Measurements from ENCODE around the gene PLEKHO2. TPM values are rescaled to one million over a fixed set of nuclear protein-coding genes. Genes with fewer than 3 reads are reported as not detected.
A peak's percentile ranks its signal among the peaks of the same experiment; 100 is the strongest.

Gene PLEKHO2
- total and polyA plus RNA-seq, 10 of the 15 experiments (the other 5 are each of a cell fraction or from before 2014, with no cell fraction given), result 1.4 to 25.6 (median 20.5) TPM

DNA sequence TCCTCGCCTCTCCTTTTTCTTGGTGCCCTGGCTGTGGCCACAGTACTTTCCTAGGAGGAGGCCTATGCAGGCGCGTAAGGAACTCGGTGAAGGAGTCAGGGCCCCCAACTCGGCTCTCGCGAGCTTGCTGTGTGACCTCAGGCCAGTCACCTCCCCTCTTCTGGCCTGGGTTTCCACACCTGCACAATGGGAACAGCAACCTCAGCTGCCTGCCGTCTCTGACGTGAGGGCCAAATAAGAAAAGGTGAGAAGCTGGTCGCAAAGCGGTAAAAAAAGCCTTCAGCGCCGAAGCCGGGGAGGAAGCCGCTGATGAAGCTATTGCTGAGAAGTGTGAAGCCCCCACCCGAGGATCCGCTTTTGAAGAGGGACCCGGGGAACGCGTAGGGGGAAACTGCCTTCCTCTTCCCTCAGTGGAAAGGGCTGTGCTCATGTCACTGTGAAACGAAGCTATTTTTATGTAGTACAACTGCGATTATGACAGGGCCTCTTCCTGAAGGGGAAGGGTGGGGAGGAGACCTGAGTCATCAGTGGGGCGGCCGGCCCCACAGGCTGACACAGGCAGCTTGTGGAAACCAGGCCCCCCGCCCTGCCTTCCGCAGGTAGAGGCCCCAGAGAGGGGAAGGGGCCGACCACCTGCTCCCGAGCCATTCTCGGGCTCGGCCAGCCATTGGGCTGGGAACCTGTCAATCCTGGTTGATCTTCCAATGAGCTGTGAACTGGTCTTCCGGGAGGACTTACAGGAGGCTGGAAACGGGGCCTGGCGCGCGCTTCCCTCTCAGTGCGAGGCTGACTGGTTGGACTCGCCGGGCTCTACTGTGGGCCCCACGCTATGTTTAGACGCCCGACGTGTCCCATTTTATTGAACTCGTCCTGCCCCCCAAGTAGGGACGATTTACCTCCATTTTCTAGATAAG is 52.0 kb downstream of the PLEKHO2 start (continued):
- TF ChIP-seq, protein P1, sequence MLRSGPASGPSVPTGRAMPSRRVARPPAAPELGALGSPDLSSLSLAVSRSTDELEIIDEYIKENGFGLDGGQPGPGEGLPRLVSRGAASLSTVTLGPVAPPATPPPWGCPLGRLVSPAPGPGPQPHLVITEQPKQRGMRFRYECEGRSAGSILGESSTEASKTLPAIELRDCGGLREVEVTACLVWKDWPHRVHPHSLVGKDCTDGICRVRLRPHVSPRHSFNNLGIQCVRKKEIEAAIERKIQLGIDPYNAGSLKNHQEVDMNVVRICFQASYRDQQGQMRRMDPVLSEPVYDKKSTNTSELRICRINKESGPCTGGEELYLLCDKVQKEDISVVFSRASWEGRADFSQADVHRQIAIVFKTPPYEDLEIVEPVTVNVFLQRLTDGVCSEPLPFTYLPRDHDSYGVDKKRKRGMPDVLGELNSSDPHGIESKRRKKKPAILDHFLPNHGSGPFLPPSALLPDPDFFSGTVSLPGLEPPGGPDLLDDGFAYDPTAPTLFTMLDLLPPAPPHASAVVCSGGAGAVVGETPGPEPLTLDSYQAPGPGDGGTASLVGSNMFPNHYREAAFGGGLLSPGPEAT (IDR thresholded peaks at IDR 0.05; ENCODE audit: low read depth), result peak; percentile 77; the same call in 1 of the 2 replicates
- TF ChIP-seq GATAD2B (conservative IDR thresholded peaks at IDR 0.05; ENCODE audit: low read depth), result peak; percentile 87
- TF ChIP-seq, protein P2, sequence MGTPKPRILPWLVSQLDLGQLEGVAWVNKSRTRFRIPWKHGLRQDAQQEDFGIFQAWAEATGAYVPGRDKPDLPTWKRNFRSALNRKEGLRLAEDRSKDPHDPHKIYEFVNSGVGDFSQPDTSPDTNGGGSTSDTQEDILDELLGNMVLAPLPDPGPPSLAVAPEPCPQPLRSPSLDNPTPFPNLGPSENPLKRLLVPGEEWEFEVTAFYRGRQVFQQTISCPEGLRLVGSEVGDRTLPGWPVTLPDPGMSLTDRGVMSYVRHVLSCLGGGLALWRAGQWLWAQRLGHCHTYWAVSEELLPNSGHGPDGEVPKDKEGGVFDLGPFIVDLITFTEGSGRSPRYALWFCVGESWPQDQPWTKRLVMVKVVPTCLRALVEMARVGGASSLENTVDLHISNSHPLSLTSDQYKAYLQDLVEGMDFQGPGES (IDR thresholded peaks at IDR 0.05), result peak; percentile 69
- TF ChIP-seq, protein P3, sequence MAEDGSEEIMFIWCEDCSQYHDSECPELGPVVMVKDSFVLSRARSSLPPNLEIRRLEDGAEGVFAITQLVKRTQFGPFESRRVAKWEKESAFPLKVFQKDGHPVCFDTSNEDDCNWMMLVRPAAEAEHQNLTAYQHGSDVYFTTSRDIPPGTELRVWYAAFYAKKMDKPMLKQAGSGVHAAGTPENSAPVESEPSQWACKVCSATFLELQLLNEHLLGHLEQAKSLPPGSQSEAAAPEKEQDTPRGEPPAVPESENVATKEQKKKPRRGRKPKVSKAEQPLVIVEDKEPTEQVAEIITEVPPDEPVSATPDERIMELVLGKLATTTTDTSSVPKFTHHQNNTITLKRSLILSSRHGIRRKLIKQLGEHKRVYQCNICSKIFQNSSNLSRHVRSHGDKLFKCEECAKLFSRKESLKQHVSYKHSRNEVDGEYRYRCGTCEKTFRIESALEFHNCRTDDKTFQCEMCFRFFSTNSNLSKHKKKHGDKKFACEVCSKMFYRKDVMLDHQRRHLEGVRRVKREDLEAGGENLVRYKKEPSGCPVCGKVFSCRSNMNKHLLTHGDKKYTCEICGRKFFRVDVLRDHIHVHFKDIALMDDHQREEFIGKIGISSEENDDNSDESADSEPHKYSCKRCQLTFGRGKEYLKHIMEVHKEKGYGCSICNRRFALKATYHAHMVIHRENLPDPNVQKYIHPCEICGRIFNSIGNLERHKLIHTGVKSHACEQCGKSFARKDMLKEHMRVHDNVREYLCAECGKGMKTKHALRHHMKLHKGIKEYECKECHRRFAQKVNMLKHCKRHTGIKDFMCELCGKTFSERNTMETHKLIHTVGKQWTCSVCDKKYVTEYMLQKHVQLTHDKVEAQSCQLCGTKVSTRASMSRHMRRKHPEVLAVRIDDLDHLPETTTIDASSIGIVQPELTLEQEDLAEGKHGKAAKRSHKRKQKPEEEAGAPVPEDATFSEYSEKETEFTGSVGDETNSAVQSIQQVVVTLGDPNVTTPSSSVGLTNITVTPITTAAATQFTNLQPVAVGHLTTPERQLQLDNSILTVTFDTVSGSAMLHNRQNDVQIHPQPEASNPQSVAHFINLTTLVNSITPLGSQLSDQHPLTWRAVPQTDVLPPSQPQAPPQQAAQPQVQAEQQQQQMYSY (CRISPR knock-in tag; IDR thresholded peaks at IDR 0.05), result no peak
- peak; percentile 91 for TF ChIP-seq ATF7 (IDR thresholded peaks at IDR 0.05; ENCODE audit: low read depth)
- TF ChIP-seq BHLHE40 (IDR thresholded peaks at IDR 0.05; ENCODE audit: borderline replicate concordance in 1 of 2, low read depth in 2 of 2, low read length in 1 of 2), result peak; percentile 6 to 71
- no peak for TF ChIP-seq CEBPB (IDR thresholded peaks at IDR 0.05; ENCODE audit: borderline replicate concordance in 1 of 2, low read depth in 2 of 2, low read length in 2 of 2)
- TF ChIP-seq, protein P4, sequence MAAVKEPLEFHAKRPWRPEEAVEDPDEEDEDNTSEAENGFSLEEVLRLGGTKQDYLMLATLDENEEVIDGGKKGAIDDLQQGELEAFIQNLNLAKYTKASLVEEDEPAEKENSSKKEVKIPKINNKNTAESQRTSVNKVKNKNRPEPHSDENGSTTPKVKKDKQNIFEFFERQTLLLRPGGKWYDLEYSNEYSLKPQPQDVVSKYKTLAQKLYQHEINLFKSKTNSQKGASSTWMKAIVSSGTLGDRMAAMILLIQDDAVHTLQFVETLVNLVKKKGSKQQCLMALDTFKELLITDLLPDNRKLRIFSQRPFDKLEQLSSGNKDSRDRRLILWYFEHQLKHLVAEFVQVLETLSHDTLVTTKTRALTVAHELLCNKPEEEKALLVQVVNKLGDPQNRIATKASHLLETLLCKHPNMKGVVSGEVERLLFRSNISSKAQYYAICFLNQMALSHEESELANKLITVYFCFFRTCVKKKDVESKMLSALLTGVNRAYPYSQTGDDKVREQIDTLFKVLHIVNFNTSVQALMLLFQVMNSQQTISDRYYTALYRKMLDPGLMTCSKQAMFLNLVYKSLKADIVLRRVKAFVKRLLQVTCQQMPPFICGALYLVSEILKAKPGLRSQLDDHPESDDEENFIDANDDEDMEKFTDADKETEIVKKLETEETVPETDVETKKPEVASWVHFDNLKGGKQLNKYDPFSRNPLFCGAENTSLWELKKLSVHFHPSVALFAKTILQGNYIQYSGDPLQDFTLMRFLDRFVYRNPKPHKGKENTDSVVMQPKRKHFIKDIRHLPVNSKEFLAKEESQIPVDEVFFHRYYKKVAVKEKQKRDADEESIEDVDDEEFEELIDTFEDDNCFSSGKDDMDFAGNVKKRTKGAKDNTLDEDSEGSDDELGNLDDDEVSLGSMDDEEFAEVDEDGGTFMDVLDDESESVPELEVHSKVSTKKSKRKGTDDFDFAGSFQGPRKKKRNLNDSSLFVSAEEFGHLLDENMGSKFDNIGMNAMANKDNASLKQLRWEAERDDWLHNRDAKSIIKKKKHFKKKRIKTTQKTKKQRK (IDR thresholded peaks at IDR 0.05; ENCODE audit: low read depth, low read length), result peak; percentile 16; the same call in 1 of the 2 replicates
- TF ChIP-seq CBFB (IDR thresholded peaks at IDR 0.05; ENCODE audit: low read depth), result peak; percentile 63; the same call in 1 of the 2 replicates
- peak; percentile 71; the same call in 1 of the 2 replicates for TF ChIP-seq JUND (IDR thresholded peaks at IDR 0.05; ENCODE audit: low read depth, low read length)
- peak; percentile 72; the same call in 2 of the 3 replicates for TF ChIP-seq POU2F2 (IDR thresholded peaks at IDR 0.05; ENCODE audit: borderline replicate concordance, low read depth, low read length)
- TF ChIP-seq, protein P5, sequence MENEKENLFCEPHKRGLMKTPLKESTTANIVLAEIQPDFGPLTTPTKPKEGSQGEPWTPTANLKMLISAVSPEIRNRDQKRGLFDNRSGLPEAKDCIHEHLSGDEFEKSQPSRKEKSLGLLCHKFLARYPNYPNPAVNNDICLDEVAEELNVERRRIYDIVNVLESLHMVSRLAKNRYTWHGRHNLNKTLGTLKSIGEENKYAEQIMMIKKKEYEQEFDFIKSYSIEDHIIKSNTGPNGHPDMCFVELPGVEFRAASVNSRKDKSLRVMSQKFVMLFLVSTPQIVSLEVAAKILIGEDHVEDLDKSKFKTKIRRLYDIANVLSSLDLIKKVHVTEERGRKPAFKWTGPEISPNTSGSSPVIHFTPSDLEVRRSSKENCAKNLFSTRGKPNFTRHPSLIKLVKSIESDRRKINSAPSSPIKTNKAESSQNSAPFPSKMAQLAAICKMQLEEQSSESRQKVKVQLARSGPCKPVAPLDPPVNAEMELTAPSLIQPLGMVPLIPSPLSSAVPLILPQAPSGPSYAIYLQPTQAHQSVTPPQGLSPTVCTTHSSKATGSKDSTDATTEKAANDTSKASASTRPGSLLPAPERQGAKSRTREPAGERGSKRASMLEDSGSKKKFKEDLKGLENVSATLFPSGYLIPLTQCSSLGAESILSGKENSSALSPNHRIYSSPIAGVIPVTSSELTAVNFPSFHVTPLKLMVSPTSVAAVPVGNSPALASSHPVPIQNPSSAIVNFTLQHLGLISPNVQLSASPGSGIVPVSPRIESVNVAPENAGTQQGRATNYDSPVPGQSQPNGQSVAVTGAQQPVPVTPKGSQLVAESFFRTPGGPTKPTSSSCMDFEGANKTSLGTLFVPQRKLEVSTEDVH (IDR thresholded peaks at IDR 0.05; ENCODE audit: low read depth, partially characterized antibody), result peak; percentile 43
- TF ChIP-seq POLR2A (IDR thresholded peaks at IDR 0.05; ENCODE audit: low read depth, low read length), result peak; percentile 86
- TF ChIP-seq MEF2A (IDR thresholded peaks at IDR 0.05; ENCODE audit: insufficient read depth, low read depth, low read length), result peak; percentile 95
- TF ChIP-seq ESRRA (IDR thresholded peaks at IDR 0.05; ENCODE audit: low read length), result peak; percentile 89; the same call in 1 of the 2 replicates
